Measurements from ENCODE around the gene CCDC57.
"Not testable (repeated sequence)": the region's sequence is repeated elsewhere in the genome, so short reads cannot be mapped to it uniquely, and the experiment has no call there.

The CCDC57 gene

GRCh38 chr17:82219753-82220709 is 7.4 kb upstream of the CCDC57 start:
- DNase-seq: no peak

- no peak for DNase-seq
These were observed 6.4 kb upstream of the CCDC57 start for GRCh38 chr17:82219083-82219482.

- DNase-seq: no peak
These were observed 5.9 kb upstream of the CCDC57 start for GRCh38 chr17:82218349-82219075.

- no peak for DNase-seq
These were observed 5.0 kb upstream of the CCDC57 start for GRCh38 chr17:82217530-82218204.

- no peak for DNase-seq
These were observed 4.5 kb upstream of the CCDC57 start for GRCh38 chr17:82217120-82217529.

GRCh38 chr17:82216301-82217119 is 3.9 kb upstream of the CCDC57 start:
- DNase-seq: no peak

- DNase-seq: no peak
These were observed 3.3 kb upstream of the CCDC57 start for GRCh38 chr17:82215972-82216300.

- DNase-seq: no peak
These were observed 2.7 kb upstream of the CCDC57 start for GRCh38 chr17:82215095-82215971.

GRCh38 chr17:82214012-82214628 is 1.5 kb upstream of the CCDC57 start:
- no peak for DNase-seq

GRCh38 chr17:82213251-82214011 is 789 bp upstream of the CCDC57 start:
- peak in 1 of 2 experiments; percentile 21 for DNase-seq

GRCh38 chr17:82210655-82211054 is 2.0 kb downstream of the CCDC57 start:
- not testable (repeated sequence) for DNase-seq

GRCh38 chr17:82205720-82206508 is 6.7 kb downstream of the CCDC57 start:
- peak in 1 of 2 experiments; percentile 64 for DNase-seq

GRCh38 chr17:82204831-82205719 is 7.6 kb downstream of the CCDC57 start:
- DNase-seq: no peak

- no peak for DNase-seq
These were observed 8.7 kb downstream of the CCDC57 start for GRCh38 chr17:82203920-82204319.

- no peak for DNase-seq
These were observed 9.7 kb downstream of the CCDC57 start for GRCh38 chr17:82202981-82203380.

GRCh38 chr17:82201498-82201910 is 11.1 kb downstream of the CCDC57 start:
- DNase-seq: no peak

GRCh38 chr17:82200743-82201497 is 11.7 kb downstream of the CCDC57 start:
- no peak for DNase-seq

- no peak for DNase-seq
These were observed 12.5 kb downstream of the CCDC57 start for GRCh38 chr17:82200135-82200534.

Measured in NCI-H524 (cell line).